Kidney epithelial cell (primary cell): ENCODE measurements around the gene SMYD1. TPM values are rescaled to one million over a fixed set of nuclear protein-coding genes. Genes with fewer than 3 reads are reported as not detected.

Experiments used
- DNase-seq: peaks from one replicate; pipeline ENCODE4 v3.0.0-alpha.2; 2010; ENCODE audit warnings: low read depth
- H3K27me3 ChIP-seq: 2 replicates; pipeline ENCODE4 v1.6.0; 2011; ENCODE audit warnings: low read length; ENCODE audit not compliant: control insufficient read depth, insufficient read depth
- H3K36me3 ChIP-seq: 2 replicates; pipeline ENCODE4 v1.5.1; 2011; ENCODE audit warnings: low read length; ENCODE audit not compliant: control insufficient read depth, insufficient read depth
- H3K4me3 ChIP-seq: 2 replicates; pipeline ENCODE4 v1.5.1; 2011; ENCODE audit warnings: low read depth, mild to moderate bottlenecking, control low read depth, low read length
- total RNA-seq: library from RNA; depleted of rRNA; stranded (reverse); fragments of >200 nt; gene quantifications from 2 replicates; pipeline ENCODE4 v1.2.3, GENCODE V29; 2015
- TF ChIP-seq, protein P1 (sequence below): IDR thresholded peaks from 2 replicates; pipeline ENCODE4 v1.5.1; 2011; ENCODE audit warnings: mild to moderate bottlenecking, moderate library complexity, low read length, control low read depth, inconsistent platforms; ENCODE audit not compliant: insufficient read depth, poor library complexity, severe bottlenecking

SMYD1 gene
- total RNA-seq, 1 donor from 2014 or later, result not detected

DNA sequence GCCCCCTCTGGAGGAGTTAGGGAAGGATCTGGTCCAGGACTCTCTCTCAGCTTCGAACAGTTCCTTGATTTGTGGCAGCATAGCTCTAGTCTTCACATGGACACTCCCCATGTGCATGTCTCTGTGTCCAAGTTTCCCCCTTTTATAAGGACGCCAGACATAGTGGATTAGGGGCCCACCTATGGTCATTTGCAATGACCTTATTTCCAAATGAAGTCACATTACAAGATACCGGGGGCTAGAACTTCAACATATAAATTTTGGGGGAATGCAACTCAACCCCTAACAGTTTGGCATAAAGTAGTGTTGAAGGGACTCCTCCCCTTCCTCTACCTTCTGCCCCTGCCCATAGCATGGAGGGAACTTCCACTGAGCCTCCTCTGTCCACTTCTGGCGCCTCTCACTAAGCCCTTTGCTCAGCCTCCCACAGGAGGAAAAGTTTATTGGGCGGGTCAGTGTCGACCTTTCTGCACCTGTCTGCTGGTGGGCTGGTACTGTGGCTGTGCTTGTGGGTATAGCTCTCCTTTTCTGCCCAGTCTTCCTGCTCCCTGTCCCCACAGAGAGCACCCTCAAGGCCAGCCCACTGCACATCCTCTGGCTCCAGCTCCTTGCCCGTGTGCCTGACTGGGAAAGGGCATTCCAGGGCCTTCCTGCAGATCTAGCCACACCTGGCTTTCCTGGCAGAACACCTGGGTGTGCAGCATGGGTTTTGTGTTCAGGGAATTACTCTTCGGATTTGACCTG, 54.7 kb downstream of the SMYD1 start:
- Histone ChIP-seq H3K36me3 (no peaks in the 10 kb centered on the region), H3K4me3 (no peak overlapping the region), H3K27me3 (no peaks in the 10 kb centered on the region)
- TF ChIP-seq, protein P1, sequence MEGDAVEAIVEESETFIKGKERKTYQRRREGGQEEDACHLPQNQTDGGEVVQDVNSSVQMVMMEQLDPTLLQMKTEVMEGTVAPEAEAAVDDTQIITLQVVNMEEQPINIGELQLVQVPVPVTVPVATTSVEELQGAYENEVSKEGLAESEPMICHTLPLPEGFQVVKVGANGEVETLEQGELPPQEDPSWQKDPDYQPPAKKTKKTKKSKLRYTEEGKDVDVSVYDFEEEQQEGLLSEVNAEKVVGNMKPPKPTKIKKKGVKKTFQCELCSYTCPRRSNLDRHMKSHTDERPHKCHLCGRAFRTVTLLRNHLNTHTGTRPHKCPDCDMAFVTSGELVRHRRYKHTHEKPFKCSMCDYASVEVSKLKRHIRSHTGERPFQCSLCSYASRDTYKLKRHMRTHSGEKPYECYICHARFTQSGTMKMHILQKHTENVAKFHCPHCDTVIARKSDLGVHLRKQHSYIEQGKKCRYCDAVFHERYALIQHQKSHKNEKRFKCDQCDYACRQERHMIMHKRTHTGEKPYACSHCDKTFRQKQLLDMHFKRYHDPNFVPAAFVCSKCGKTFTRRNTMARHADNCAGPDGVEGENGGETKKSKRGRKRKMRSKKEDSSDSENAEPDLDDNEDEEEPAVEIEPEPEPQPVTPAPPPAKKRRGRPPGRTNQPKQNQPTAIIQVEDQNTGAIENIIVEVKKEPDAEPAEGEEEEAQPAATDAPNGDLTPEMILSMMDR, result no peak
- DNase-seq, result no peak

DNA sequence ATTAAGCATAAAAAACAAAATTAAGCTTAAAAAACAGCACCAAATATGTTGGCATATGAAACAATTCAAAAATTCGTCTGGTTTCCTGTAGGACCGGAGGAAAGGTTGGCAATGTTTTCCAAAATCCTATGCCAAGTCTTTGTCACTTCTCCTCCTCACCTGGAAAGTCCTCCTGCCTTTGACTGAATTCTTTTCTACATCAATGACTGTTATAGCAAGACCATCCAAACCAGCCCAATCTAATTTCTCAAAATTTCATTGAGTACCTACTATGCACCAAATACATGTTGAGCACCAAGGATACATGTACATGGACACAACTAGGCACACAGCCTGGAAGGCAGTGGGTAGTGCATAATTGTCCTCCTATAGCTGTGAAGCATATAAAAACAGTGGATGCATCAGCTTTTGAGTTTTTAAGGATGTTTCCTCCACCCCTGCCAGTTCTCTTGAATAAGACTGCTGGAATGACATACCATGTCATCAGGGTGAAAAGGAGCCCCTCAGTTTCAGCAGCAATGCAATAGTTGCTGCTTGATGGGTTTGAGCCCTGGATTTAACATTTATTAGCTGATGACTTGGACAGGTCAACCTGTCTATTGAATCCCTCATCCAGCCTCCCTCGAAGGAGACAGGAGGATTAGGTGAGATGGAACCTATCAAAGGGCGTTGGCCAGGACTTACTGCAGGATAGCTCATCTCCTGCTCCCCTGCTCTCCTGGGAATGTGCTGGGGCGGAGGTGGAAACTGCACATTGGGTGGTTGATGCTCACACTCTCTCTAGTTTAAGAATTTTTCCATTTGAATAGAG, 55.7 kb downstream of the SMYD1 start:
- TF ChIP-seq, protein P1, result no peak
- Histone ChIP-seq H3K4me3 (no peak overlapping the region), H3K36me3 (no peaks in the 10 kb centered on the region), H3K27me3 (no peaks in the 10 kb centered on the region)
- no peak for DNase-seq

DNA sequence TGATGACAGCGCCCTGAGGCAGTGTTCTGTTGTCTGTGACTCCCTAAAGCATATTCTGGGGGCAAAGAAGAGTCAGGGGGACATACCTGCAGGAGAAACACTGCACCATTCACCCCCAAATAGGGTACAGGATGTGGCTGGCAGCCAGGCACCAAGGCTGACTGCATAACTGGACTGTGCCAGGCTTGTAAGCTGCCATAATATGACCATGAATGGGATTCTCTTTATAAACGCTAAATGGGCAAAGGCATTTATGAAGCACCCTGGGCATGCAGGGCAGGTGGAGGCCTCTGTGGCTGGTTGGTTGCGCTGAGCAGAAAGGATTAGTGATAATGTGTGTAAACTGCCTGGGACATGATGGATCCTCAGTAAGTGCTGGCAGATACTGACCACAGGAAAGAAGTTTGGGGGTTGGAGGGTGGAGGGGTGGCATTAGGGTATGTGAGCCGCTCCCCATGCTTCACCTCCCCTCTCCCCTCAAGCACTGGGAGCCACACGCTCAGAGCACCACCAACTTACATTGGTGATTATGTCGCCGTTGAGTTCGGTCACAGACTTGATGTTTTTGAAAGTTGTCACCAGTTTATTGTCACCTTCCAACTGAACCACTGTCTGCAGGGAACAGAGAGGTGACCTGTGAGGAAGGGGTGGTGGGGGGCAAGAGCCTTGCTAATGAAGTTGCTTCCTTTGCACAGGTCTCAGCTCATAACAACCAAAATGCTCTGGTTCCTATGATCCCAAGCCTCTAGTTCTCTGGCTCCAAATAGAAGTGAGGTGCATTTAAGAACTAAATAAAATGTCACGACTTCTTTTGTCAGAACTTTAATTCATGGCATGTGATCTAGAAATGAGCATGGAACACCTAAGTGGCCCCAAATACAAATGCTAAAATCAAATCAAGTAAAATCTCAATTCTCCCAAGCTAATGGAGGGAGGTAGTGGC, 56.6 kb downstream of the SMYD1 start:
- Histone ChIP-seq H3K36me3 (no peaks in the 10 kb centered on the region), H3K27me3 (no peaks in the 10 kb centered on the region), H3K4me3 (no peak overlapping the region)
- TF ChIP-seq, protein P1, result no peak
- DNase-seq, result no peak

DNA sequence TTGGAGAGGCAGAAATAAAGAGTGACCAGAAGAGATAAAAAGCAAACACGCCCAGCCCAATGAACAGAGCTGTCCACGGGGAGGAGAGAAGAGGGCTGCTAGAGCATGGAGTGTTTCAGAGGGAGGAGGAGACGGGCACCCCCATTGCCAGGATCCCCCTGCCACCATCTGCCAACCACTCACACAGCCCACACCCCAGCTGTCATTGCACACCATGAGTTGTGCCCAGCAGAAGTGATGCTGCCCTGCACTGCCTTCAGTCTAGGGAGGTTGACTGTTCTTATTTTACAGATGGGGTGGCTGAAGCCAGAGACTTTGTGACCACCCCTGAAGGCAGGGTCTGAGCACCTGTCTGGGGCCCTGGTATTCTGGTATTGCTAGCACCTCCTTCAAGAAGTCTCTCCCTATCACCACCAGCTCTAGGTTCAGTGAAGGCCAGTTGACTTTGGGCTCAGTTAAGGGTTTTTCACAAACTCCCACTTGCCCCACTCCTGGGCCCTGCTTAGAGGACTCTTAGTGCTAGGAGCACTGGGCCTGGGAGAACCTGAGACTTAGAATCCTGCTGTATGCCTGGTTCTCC, 57.8 kb downstream of the SMYD1 start:
- Histone ChIP-seq H3K4me3 (no peak overlapping the region), H3K36me3 (no peaks in the 10 kb centered on the region), H3K27me3 (no peaks in the 10 kb centered on the region)
- TF ChIP-seq, protein P1, result no peak
- no peak for DNase-seq

DNA sequence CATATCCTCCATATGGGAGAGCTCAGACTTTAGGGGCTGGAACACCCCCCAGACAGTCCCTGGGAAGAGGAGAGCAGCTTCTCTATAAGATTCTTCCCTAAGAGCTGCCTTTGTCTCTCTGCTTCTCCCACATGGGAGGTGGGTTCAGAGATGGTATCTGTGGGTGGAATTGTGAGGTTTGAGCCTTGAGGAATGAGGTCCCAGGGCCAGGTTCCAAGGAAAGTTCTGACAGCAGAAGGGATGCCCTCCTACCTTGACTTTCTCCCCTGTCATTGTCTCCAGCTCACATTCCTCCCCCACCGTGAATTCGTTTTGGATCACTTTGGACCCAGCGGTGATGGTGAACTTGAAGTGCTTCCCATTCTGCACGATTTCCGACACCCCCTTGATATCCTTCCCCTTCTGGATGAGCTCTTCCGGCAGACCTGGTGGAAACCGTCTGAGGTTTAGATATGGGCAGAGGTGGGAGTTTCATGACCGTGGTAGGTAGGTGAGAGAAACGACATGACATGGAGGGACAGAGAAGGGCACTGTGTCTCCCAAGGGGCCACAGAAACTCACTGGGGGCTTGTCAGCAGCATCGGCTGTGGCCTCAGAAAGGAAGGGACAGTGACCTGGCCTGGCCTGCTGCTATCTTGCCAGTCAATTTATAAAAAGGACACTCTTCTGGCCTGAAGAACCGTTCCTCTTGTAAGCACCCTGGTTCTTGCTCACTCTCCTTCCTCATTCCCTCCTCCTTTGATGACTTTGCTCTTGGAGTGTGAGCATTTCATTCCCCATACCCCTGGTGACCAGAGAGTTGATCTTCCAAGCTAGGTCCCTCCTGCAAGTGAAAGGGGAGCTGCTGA, 58.5 kb downstream of the SMYD1 start:
- DNase-seq, result no peak
- Histone ChIP-seq H3K36me3 (no peaks in the 10 kb centered on the region), H3K27me3 (no peaks in the 10 kb centered on the region), H3K4me3 (no peak overlapping the region)
- TF ChIP-seq, protein P1, result no peak
